Right renal cortex interstitium (tissue), 3 donors: ENCODE measurements around the gene SLC22A7. TPM values are rescaled to one million over a fixed set of nuclear protein-coding genes. Genes with fewer than 3 reads are reported as not detected.

Experiments
- DNase-seq, 3 donors: peaks; one replicate each; pipeline ENCODE4 v3.0.0-alpha.2; 2013; ENCODE audit warnings: low read depth in 3 of 3, low spot score in 2 of 3
- polyA plus RNA-seq, 3 donors: library from polyadenylated mRNA; unstranded; fragments of 120-200 nt; gene quantifications; one replicate each; pipeline ENCODE4 v1.2.1, GENCODE V29; 2013; ENCODE audit not compliant: insufficient read length in 3 of 3

Gene SLC22A7
- polyA plus RNA-seq = 1 to 10 TPM in 1 of 3 donors, under 1 TPM in 2; 0.25 to 2.0 (median 0.75) TPM

- DNase-seq = no peak
Measured at GRCh38 chr6:43297644-43298564, at the start of gene SLC22A7. TSS of gene SLC22A7 (plus strand) at chr6:43298260. CDS start at chr6:43298359, 99 bp downstream.

- no peak for DNase-seq
Measured at GRCh38 chr6:43248791-43249190, 49.3 kb upstream of the SLC22A7 start.

GRCh38 chr6:43250992-43251373 is 47.1 kb upstream of the SLC22A7 start:
- no peak for DNase-seq

GRCh38 chr6:43253401-43253800 is 44.7 kb upstream of the SLC22A7 start:
- no peak for DNase-seq

- no peak for DNase-seq
Measured at GRCh38 chr6:43254138-43254817, 43.8 kb upstream of the SLC22A7 start.

GRCh38 chr6:43254846-43255245 is 43.2 kb upstream of the SLC22A7 start:
- no peak for DNase-seq

GRCh38 chr6:43255408-43256054 is 42.5 kb upstream of the SLC22A7 start:
- no peak for DNase-seq

- no peak for DNase-seq
Measured at GRCh38 chr6:43256670-43257366, 41.2 kb upstream of the SLC22A7 start.

GRCh38 chr6:43257367-43258145 is 40.5 kb upstream of the SLC22A7 start:
- DNase-seq = no peak

- no peak for DNase-seq
Measured at GRCh38 chr6:43258180-43258579, 39.9 kb upstream of the SLC22A7 start.

- no peak for DNase-seq
Measured at GRCh38 chr6:43258807-43259686, 39.0 kb upstream of the SLC22A7 start.

GRCh38 chr6:43260791-43261190 is 37.3 kb upstream of the SLC22A7 start:
- no peak for DNase-seq

- no peak for DNase-seq
Measured at GRCh38 chr6:43261198-43261597, 36.9 kb upstream of the SLC22A7 start.

- DNase-seq = no peak
Measured at GRCh38 chr6:43262000-43262779, 35.9 kb upstream of the SLC22A7 start.

- no peak for DNase-seq
Measured at GRCh38 chr6:43262780-43263313, 35.2 kb upstream of the SLC22A7 start.

- no peak for DNase-seq
Measured at GRCh38 chr6:43263314-43264178, 34.5 kb upstream of the SLC22A7 start.

GRCh38 chr6:43264599-43265145 is 33.4 kb upstream of the SLC22A7 start:
- DNase-seq = no peak
